ENCODE data around the gene VPS13D. TPM values are rescaled to one million over a fixed set of nuclear protein-coding genes. Genes with fewer than 3 reads are reported as not detected.

VPS13D gene
- total and polyA plus RNA-seq, 2 of the 4 experiments (the other 2 are of a cell fraction), result 9.0 to 16.3 TPM

- H4K8ac ChIP-seq (ENCODE audit: low read depth in 2 of 2, low read length in 2 of 2), result no peak overlapping the region
- H3K27me3 ChIP-seq (ENCODE audit: control insufficient read depth, insufficient read depth, low read length), result peaks cover 2% of the 10 kb centered on the region; the same call in 1 of the 2 replicates
- 0 out of 2 replicates have a peak, but pooled peaks cover 4% of the 10 kb centered on the region for H3K9me1 ChIP-seq (ENCODE audit: insufficient read depth, low read length)
- ChIA-PET POLR2A (ENCODE audit: unreplicated experiment) (no interaction called here), CTCF (no interaction called here)
- no TSS peak for BruUV-seq (replicated peaks)
- no peak overlapping the region for H2BK20ac ChIP-seq (ENCODE audit: low read depth, low read length)
- H3K18ac ChIP-seq (ENCODE audit: low read depth, low read length), result no peak overlapping the region
- dilution Hi-C loops (cut with HindIII; ENCODE audit: low sequenced_read_pairs, unreplicated experiment) (no loop called here), in situ Hi-C loops (cut with MboI; ENCODE audit: low sequenced_read_pairs) (no loop called here), intact Hi-C loops (cut with micrococcal nuclease) (no loop called here)
- H3K36me3 ChIP-seq (ENCODE audit: control insufficient read depth, insufficient read depth, low read length), result no peaks in the 10 kb centered on the region
- no peaks in the 10 kb centered on the region for H4K20me1 ChIP-seq (ENCODE audit: insufficient read depth, low read length)
- H2AFZ ChIP-seq (replicated peaks; ENCODE audit: low read length, poor library complexity), result no peak overlapping the region
- no peak overlapping the region for H2BK15ac ChIP-seq (ENCODE audit: low read depth, low read length)
- no peak overlapping the region for H3K14ac ChIP-seq (replicated peaks; ENCODE audit: low read depth, low read length)
- H3K4ac ChIP-seq (ENCODE audit: low read depth, low read length), result no peak overlapping the region
- DNase-seq, result no peak
- no peak for ATAC-seq (ENCODE audit: low read depth)
- peaks cover 2% of the 10 kb centered on the region; the same call in 1 of the 2 replicates for H3K9me3 ChIP-seq (ENCODE audit: control insufficient read depth, insufficient read depth, low read length)
- no peaks in the 10 kb centered on the region for H3K79me1 ChIP-seq (ENCODE audit: low read depth in 1 of 2, low read length in 2 of 2)
- H3K4me3 ChIP-seq (ENCODE audit: insufficient read depth, low read depth, low read length), result no peak overlapping the region
- no peak overlapping the region for H2AK5ac ChIP-seq (ENCODE audit: low read depth, low read length)
- no peak overlapping the region for H2BK5ac ChIP-seq (ENCODE audit: low read depth, low read length, poor library complexity, severe bottlenecking)
- no peak overlapping the region for H3K4me2 ChIP-seq (ENCODE audit: low read depth, low read length)
- H4K91ac ChIP-seq (ENCODE audit: insufficient read depth, low read depth, low read length), result no peak overlapping the region
- H3K27ac ChIP-seq (ENCODE audit: insufficient read depth, low read length), result no peak overlapping the region
- H2BK120ac ChIP-seq (ENCODE audit: low read depth, low read length), result no peak overlapping the region
- 98% methylated on average over 12 of the region's 19 CpGs; no CpG with 5 or more reads in 1 of the 2 experiments for WGBS, 2 experiments (ENCODE audit: extremely low coverage in 2 of 2, insufficient read length in 1 of 2)
- no peak overlapping the region for H4K5ac ChIP-seq (ENCODE audit: low read depth, low read length)
- H3K56ac ChIP-seq (ENCODE audit: extremely low read depth, insufficient read depth, low read length), result no peak overlapping the region
- peaks cover 4% of the 10 kb centered on the region for H3K4me1 ChIP-seq (ENCODE audit: control insufficient read depth, insufficient read depth, low read length)
- no peak for TF ChIP-seq CHD1 (IDR thresholded peaks at IDR 0.05; ENCODE audit: low read depth, low read length)
- TF ChIP-seq RFX5 (IDR thresholded peaks at IDR 0.05; ENCODE audit: low read depth, low read length), result no peak
- no peak for TF ChIP-seq CEBPB (IDR thresholded peaks at IDR 0.05; ENCODE audit: low read depth, low read length)
- no peak for TF ChIP-seq RAD21 (IDR thresholded peaks at IDR 0.05; ENCODE audit: low read length)
- no peak for TF ChIP-seq POLR2A (IDR thresholded peaks at IDR 0.05; ENCODE audit: low read depth, low read length)
- TF ChIP-seq MAZ (IDR thresholded peaks at IDR 0.05; ENCODE audit: borderline replicate concordance, low read depth, low read length), result no peak
- no peak for TF ChIP-seq SMC3 (IDR thresholded peaks at IDR 0.05; ENCODE audit: low read depth, low read length)
- TF ChIP-seq, protein P1, sequence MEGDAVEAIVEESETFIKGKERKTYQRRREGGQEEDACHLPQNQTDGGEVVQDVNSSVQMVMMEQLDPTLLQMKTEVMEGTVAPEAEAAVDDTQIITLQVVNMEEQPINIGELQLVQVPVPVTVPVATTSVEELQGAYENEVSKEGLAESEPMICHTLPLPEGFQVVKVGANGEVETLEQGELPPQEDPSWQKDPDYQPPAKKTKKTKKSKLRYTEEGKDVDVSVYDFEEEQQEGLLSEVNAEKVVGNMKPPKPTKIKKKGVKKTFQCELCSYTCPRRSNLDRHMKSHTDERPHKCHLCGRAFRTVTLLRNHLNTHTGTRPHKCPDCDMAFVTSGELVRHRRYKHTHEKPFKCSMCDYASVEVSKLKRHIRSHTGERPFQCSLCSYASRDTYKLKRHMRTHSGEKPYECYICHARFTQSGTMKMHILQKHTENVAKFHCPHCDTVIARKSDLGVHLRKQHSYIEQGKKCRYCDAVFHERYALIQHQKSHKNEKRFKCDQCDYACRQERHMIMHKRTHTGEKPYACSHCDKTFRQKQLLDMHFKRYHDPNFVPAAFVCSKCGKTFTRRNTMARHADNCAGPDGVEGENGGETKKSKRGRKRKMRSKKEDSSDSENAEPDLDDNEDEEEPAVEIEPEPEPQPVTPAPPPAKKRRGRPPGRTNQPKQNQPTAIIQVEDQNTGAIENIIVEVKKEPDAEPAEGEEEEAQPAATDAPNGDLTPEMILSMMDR (conservative IDR thresholded peaks at IDR 0.05; ENCODE audit: low read depth, low read length), result no peak
- no peak for TF ChIP-seq NFE2L2 (IDR thresholded peaks at IDR 0.05; ENCODE audit: low read depth, low read length)
- no peak for TF ChIP-seq MXI1 (IDR thresholded peaks at IDR 0.05; ENCODE audit: borderline replicate concordance, low read depth, low read length)
- TF ChIP-seq MAFK (IDR thresholded peaks at IDR 0.05; ENCODE audit: low read depth, low read length), result no peak
- TF ChIP-seq ELK1 (IDR thresholded peaks at IDR 0.05; ENCODE audit: borderline replicate concordance, low read depth, low read length), result no peak
- no peak for TF ChIP-seq BHLHE40 (IDR thresholded peaks at IDR 0.05; ENCODE audit: low read depth, low read length)
- TF ChIP-seq, protein P2, sequence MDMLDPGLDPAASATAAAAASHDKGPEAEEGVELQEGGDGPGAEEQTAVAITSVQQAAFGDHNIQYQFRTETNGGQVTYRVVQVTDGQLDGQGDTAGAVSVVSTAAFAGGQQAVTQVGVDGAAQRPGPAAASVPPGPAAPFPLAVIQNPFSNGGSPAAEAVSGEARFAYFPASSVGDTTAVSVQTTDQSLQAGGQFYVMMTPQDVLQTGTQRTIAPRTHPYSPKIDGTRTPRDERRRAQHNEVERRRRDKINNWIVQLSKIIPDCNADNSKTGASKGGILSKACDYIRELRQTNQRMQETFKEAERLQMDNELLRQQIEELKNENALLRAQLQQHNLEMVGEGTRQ (IDR thresholded peaks at IDR 0.05; ENCODE audit: low read depth, low read length), result no peak
- no peak overlapping the region for H2AK9ac ChIP-seq (replicated peaks; ENCODE audit: low read depth, low read length, poor library complexity)
- H3K23ac ChIP-seq (ENCODE audit: low read depth, low read length), result no peak overlapping the region
- no peak overlapping the region for H3K9ac ChIP-seq (ENCODE audit: low read depth, low read length)
Observed at GRCh38 chr1:12532405-12533315, 302.8 kb downstream of the VPS13D start.
